ENCODE results near the gene EDC3. TPM values are rescaled to one million over a fixed set of nuclear protein-coding genes. Genes with fewer than 3 reads are reported as not detected.
"Not testable (repeated sequence)": the region's sequence is repeated elsewhere in the genome, so short reads cannot be mapped to it uniquely, and the experiment has no call there.

Gene EDC3
- total RNA-seq, 1 experiment from 2014 or later: 5.3 TPM

- DNase-seq (ENCODE audit: low read depth): no peak
Observed at GRCh38 chr15:74611834-74612233, 84.0 kb downstream of the EDC3 start.

- DNase-seq (ENCODE audit: low read depth): no peak
Observed at GRCh38 chr15:74611341-74611740, 84.5 kb downstream of the EDC3 start.

- DNase-seq (ENCODE audit: low read depth): no peak
Observed at GRCh38 chr15:74610302-74610951, 85.4 kb downstream of the EDC3 start.

GRCh38 chr15:74609938-74610301 is 85.9 kb downstream of the EDC3 start:
- DNase-seq (ENCODE audit: low read depth): no peak

DNA sequence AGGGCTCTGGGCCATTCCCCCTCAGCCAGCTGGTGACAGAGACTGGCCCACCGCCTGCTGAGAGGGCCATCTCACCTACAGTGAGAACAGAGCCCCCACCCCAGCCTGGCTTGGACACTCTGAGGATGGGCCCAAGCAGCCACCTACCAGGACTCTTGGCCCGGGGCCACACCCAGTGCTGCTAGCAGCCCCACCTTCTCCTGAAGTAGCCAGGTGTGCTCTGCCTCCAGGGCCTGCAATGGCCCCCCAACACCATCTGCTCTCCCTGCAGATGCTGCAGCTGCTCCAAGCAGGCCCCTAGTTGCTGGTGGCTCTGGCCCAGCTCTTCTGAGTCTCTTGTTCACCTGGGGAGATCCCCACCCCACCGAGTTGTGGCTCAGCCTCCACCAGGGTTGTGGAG is 87.0 kb downstream of the EDC3 start:
- no peak for DNase-seq (ENCODE audit: low read depth)

DNA sequence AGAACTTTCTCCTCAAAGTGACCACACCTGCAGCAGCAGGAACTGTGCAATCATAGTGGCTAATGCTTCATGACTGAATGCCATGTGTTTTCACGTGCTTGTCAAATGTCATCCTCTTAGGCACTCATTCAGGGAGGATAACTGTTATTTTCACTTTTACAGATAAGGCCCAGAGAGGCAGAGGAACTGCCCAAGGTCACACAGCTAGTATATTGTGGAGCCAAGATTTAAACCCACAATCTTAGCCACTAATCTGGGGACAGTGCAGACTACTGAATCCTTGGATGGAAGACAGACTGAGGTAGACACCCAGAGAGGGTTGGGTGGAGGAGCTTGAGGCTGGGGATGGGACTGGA is 90.1 kb downstream of the EDC3 start:
- no peak for DNase-seq (ENCODE audit: low read depth)

GRCh38 chr15:74604983-74605794 is 90.6 kb downstream of the EDC3 start:
- DNase-seq (ENCODE audit: low read depth): no peak

DNA sequence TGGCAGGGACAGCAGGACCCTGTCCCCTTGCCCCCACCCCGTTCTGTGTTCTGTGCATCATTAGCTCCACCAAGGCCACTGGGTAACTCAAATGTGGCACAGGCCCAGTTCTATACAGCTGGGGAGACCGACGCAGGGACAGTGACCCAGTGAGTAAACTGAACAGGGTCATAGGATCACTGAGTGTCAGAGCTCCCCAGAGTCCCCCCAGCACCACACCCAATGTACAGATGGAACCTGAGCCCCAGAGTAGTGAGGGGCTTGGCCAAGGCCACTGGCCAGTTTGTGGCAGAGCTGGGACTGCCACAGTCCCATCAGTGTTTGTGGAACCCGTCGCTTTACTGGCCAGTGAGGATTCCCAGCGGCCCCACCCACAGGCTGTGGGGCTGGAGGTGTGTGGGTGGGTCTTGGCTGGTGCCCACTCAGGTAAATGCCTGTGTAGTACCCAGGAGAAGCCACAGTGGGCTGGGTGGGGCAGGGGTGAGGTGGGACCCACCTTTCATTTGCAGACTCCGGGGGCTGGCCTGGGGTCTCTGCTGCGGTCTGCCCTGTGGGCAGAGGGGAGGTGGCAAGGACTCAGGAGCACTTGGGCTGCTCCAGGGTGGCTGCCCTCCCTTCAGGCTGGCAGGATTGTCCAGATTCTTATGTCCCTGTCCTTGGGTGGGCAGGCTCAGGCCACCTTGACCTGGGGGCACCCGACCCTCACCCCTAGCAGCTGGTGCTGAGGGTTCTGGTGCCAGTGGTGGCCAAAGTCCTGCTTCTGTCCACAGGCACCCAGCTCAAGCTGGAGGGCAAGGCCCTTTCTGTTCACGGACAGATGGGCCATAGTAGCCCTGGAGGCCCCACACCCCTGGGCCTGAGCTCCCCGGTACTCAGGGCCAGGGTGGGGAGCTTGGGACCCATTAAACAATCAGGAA is 91.8 kb downstream of the EDC3 start:
- DNase-seq (ENCODE audit: low read depth): no peak

- no peak for DNase-seq (ENCODE audit: low read depth)
Observed at GRCh38 chr15:74603026-74603788, 92.6 kb downstream of the EDC3 start.

DNA sequence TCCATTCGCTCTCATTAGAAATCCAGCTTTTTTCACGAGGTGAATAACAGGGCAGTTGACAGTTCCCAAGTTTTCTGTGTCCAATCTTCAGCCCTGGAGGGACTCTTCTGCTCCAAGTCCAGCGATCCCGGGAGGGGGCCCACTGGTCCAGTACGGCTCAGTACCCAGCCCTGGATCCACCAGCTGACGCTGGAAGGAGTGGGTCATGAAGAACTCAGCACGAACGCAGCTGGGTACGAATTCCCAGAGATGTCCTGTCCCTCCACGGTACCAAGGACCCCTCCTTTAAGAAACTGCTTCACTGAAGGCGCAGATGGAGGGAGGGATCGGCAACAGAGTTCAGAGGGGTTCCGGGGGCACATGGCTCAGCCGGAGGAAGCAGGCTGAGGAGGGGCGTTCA is 96.7 kb downstream of the EDC3 start:
- DNase-seq (ENCODE audit: low read depth): no peak

DNA sequence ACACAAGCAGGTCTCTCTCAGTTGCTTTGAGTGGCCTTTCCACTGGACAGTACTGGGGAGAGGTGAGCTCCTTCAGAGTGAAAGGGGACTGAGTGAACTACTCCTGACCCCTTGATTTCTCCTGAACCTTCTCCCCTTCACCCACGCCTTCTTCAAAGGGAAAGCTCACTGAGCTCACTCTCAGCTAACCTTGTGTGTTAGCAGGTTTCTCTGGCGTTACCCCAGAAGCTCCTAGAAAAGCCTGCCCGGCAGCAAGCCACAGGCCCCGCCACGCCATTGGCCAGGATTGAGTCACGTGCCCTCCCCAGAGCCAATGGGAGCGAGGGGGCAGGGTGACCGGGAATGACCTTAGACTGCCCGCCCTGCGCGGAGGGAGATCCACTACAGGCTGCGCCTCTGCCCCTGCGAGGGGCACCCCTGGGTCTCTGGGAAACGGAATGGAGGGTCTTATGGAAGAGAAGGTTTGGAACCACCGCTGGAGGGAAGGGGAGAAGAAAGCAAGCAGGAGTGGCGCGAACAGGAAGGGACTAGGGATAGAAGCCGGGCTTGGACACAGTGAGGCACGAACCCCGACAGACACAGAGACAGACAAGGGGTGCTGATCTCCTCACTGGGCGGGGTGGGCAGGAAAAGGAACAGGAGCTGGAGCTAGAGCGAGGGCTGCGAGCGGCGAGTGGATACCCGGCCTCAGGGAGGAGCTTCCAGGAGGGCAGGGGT is 97.5 kb downstream of the EDC3 start:
- DNase-seq (ENCODE audit: low read depth): peak; percentile 82

- not testable (repeated sequence) for DNase-seq (ENCODE audit: low read depth)
Observed at GRCh38 chr15:74597146-74597705, 98.6 kb downstream of the EDC3 start.

GRCh38 chr15:74596736-74597135 is 99.1 kb downstream of the EDC3 start:
- not testable (repeated sequence) for DNase-seq (ENCODE audit: low read depth)

DNA sequence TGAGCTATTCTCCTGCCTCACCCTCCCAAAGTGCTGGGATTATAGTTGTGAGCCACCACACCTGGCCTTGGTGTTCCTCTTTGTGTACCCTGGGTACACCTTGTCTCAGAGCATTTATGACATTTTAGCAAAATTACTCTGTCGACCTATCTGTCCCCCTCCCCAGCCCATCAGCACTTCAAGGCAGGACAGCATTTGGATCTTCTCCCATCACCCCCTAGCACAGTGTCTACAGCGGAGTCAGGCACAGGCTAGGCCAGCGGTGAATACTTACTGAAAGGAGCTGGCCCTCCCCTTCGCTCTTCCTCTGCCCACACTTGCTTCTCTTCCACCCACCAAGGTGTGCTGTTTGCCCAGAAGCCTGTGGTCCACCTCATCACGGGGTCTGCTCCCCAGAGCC is 100.6 kb downstream of the EDC3 start:
- no peak for DNase-seq (ENCODE audit: low read depth)

- DNase-seq (ENCODE audit: low read depth): no peak
Observed at GRCh38 chr15:74594455-74594854, 101.4 kb downstream of the EDC3 start.

DNA sequence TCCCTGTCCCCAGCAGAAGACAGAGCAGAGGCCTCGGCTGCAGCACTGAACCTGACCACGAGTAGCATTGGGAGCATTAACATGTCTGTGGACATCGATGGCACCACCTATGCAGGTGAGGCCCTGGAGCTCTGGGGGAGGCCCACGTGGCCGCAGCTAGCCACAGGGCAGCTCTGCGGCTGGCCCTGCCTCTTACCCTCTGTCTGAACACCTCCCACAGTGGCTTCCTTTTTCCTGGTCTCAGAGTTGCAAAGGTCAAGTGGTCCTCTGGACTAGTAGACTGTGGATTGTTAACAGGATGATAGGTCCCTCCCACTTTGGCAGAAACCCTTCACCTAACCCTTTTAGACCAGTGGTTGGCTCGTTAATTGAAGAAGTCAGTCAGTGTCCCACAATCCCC is 102.7 kb downstream of the EDC3 start:
- no peak for DNase-seq (ENCODE audit: low read depth)

DNA sequence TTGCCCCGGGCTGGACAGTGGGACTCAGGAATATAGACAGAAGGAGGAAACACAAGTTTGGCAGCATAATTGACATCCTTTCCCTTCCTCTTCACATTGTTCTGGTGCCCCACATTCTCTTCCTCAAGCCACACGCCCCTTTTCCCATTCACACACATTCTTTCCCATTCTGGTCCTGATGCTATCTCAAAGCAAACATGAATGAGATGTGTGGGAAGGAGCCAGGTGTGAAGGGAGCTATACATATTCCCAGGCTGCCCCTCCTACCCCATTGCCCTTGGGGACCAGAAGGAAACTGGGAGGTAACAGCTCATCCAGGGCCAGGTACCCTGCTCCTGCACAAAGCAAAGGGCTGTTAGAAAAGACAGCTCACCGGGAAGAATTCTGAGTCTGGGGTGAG is 103.6 kb downstream of the EDC3 start:
- DNase-seq (ENCODE audit: low read depth): no peak

DNA sequence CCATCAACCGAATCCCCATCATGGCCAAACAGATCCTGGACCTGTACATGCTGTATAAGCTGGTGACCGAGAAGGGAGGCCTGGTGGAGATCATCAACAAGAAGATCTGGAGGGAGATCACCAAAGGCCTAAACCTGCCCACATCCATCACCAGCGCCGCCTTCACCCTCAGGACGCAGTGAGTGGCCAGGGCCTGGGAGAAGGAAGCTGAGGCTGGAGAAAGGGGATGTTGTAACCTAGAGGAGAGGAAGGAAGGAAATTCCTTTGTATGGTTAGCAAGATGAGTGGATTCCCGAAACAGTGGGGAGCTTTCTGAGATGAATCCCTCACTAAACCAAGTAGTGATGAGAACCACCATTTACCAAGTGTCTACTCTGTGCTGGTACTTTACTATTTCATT is 106.0 kb downstream of the EDC3 start:
- no peak for DNase-seq (ENCODE audit: low read depth)

DNA sequence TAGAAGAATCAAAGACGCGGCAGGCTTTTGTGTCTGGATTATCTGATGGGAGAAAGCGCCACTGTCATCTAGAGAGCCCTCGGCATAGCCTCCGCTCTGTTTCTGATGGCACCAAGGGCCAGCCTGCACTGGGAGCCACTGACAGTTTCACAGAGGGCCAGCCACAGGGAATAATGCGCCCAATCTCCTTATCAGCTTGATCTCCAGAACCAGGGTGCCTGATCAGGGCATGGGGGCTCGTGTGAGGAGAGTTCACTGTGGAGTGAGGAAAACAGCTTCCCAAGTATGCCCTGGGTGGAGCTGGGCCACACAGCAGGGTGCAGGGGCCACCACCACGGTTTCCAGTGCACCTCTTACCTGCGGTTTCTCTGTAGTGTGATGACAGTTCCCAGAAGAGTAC is 110.0 kb downstream of the EDC3 start:
- DNase-seq (ENCODE audit: low read depth): no peak

DNA sequence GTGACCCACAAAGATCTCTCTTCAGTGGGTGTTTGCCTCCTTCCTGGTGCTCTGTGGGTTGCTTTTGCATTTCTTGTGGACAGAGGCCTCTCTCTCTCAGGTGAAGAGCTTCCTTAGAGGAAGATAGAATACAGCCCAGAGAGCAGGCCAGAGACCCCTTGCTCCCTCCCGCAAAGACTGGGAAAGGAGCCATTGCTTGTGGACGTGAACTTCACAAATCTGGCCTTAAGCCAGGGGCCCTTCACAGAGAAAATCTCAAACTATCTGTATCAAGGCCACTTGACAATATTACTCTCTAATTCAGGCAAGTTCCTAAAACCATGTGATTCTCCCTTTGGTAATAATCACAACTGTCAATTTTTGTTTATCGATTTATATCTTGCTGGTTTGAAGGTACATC is 110.6 kb downstream of the EDC3 start:
- no peak for DNase-seq (ENCODE audit: low read depth)

- DNase-seq (ENCODE audit: low read depth): no peak
Observed at GRCh38 chr15:74584779-74585178, 111.0 kb downstream of the EDC3 start.
